GM19467 (cell line): ENCODE measurements around the gene ARHGEF40.

Experiments used
- ATAC-seq: cut with Tn5 transposase; IDR thresholded peaks from one replicate; pipeline ENCODE4 v1.9.1; 2021; ENCODE audit warnings: mild to moderate bottlenecking, moderate library complexity; ENCODE audit not compliant: unreplicated experiment

The ARHGEF40 gene

GRCh38 chr14:21096438-21096837 is 26.3 kb downstream of the ARHGEF40 start:
- ATAC-seq, result no peak

- no peak for ATAC-seq
Observed at GRCh38 chr14:21096978-21097635, 27.0 kb downstream of the ARHGEF40 start.

- ATAC-seq, result no peak
Observed at GRCh38 chr14:21097636-21098075, 27.6 kb downstream of the ARHGEF40 start.

- no peak for ATAC-seq
Observed at GRCh38 chr14:21098076-21098891, 28.2 kb downstream of the ARHGEF40 start, which contains the start of gene ZNF219. ZNF219 (minus strand) TSS chr14:21098655; CDS start chr14:21093591, 5,064 bp downstream.

- ATAC-seq, result no peak
Observed at GRCh38 chr14:21098892-21099595, 28.9 kb downstream of the ARHGEF40 start.

GRCh38 chr14:21099596-21099985 is 29.5 kb downstream of the ARHGEF40 start:
- no peak for ATAC-seq

GRCh38 chr14:21100931-21101330 is 30.8 kb downstream of the ARHGEF40 start, which contains the start of gene TMEM253:
TMEM253 (plus strand) TSS chr14:21101066; CDS start chr14:21101344, 278 bp downstream.
- no peak for ATAC-seq

GRCh38 chr14:21101802-21102413 is 31.8 kb downstream of the ARHGEF40 start:
- ATAC-seq, result no peak

GRCh38 chr14:21102521-21103410 is 32.7 kb downstream of the ARHGEF40 start:
- no peak for ATAC-seq

- no peak for ATAC-seq
Observed at GRCh38 chr14:21103411-21103709, 33.3 kb downstream of the ARHGEF40 start.

GRCh38 chr14:21103710-21104447 is 33.8 kb downstream of the ARHGEF40 start:
- peak; percentile 91 for ATAC-seq

- ATAC-seq, result peak; percentile 29
Observed at GRCh38 chr14:21104448-21105060, 34.5 kb downstream of the ARHGEF40 start.

GRCh38 chr14:21105095-21105494 is 35.0 kb downstream of the ARHGEF40 start:
- no peak for ATAC-seq

- no peak for ATAC-seq
Observed at GRCh38 chr14:21106176-21106497, 36.0 kb downstream of the ARHGEF40 start.

GRCh38 chr14:21106498-21107282 is 36.6 kb downstream of the ARHGEF40 start:
- ATAC-seq, result no peak

- no peak for ATAC-seq
Observed at GRCh38 chr14:21107283-21107800, 37.2 kb downstream of the ARHGEF40 start.

GRCh38 chr14:21108791-21109190 is 38.7 kb downstream of the ARHGEF40 start:
- no peak for ATAC-seq
